ENCODE results near the gene TFPI.

DNA sequence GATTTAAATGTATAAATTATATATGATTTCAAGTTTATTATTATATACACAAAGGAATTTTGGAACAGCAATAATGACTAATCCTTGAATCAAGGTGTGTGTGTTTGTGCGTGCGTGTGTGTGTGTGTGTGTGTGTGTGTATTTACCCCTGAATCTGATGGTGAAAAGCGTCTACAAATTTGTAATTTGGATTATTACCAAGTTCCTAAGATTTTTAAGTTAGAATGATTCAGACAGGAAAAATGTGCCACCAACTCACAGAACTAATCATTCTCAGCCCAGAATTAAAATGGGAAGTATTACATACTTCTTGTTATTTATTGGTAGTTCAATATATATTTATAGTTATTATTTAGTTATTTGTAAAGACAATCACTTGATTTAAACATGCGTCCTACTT lies 118.5 kb downstream of the TFPI start:
- TF ChIP-seq IRF2 (CRISPR knock-in tag; IDR thresholded peaks at IDR 0.05; ENCODE audit: borderline replicate concordance, low read depth) (no peak), TEAD4 (CRISPR knock-in tag; IDR thresholded peaks at IDR 0.05) (no peak), TCF7 (CRISPR knock-in tag; IDR thresholded peaks at IDR 0.05; ENCODE audit: low read depth) (no peak), MYBL2 (CRISPR knock-in tag; IDR thresholded peaks at IDR 0.05) (no peak), ZNF317 (CRISPR knock-in tag; IDR thresholded peaks at IDR 0.05; ENCODE audit: borderline replicate concordance, low read depth) (no peak), ATF2 (CRISPR knock-in tag; IDR thresholded peaks at IDR 0.05; ENCODE audit: borderline replicate concordance, low read depth) (no peak), FOXK1 (CRISPR knock-in tag; IDR thresholded peaks at IDR 0.05) (no peak), RELA (CRISPR knock-in tag; IDR thresholded peaks at IDR 0.05; ENCODE audit: borderline replicate concordance) (no peak)
- TF ChIP-seq, protein P1, sequence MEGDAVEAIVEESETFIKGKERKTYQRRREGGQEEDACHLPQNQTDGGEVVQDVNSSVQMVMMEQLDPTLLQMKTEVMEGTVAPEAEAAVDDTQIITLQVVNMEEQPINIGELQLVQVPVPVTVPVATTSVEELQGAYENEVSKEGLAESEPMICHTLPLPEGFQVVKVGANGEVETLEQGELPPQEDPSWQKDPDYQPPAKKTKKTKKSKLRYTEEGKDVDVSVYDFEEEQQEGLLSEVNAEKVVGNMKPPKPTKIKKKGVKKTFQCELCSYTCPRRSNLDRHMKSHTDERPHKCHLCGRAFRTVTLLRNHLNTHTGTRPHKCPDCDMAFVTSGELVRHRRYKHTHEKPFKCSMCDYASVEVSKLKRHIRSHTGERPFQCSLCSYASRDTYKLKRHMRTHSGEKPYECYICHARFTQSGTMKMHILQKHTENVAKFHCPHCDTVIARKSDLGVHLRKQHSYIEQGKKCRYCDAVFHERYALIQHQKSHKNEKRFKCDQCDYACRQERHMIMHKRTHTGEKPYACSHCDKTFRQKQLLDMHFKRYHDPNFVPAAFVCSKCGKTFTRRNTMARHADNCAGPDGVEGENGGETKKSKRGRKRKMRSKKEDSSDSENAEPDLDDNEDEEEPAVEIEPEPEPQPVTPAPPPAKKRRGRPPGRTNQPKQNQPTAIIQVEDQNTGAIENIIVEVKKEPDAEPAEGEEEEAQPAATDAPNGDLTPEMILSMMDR (IDR thresholded peaks at IDR 0.05): no peak
- TF ChIP-seq, protein P2, sequence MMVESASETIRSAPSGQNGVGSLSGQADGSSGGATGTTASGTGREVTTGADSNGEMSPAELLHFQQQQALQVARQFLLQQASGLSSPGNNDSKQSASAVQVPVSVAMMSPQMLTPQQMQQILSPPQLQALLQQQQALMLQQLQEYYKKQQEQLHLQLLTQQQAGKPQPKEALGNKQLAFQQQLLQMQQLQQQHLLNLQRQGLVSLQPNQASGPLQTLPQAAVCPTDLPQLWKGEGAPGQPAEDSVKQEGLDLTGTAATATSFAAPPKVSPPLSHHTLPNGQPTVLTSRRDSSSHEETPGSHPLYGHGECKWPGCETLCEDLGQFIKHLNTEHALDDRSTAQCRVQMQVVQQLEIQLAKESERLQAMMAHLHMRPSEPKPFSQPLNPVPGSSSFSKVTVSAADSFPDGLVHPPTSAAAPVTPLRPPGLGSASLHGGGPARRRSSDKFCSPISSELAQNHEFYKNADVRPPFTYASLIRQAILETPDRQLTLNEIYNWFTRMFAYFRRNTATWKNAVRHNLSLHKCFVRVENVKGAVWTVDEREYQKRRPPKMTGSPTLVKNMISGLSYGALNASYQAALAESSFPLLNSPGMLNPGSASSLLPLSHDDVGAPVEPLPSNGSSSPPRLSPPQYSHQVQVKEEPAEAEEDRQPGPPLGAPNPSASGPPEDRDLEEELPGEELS (CRISPR knock-in tag; IDR thresholded peaks at IDR 0.05): no peak
- TF ChIP-seq, protein P3, sequence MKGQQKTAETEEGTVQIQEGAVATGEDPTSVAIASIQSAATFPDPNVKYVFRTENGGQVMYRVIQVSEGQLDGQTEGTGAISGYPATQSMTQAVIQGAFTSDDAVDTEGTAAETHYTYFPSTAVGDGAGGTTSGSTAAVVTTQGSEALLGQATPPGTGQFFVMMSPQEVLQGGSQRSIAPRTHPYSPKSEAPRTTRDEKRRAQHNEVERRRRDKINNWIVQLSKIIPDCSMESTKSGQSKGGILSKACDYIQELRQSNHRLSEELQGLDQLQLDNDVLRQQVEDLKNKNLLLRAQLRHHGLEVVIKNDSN (CRISPR knock-in tag; IDR thresholded peaks at IDR 0.05): no peak
